Measurements from ENCODE around the gene MOB2. TPM values are rescaled to one million over a fixed set of nuclear protein-coding genes. Genes with fewer than 3 reads are reported as not detected.

MOB2 gene
- total and polyA plus RNA-seq, 12 donors = 25.2 to 59.1 (median 45.2) TPM

DNA sequence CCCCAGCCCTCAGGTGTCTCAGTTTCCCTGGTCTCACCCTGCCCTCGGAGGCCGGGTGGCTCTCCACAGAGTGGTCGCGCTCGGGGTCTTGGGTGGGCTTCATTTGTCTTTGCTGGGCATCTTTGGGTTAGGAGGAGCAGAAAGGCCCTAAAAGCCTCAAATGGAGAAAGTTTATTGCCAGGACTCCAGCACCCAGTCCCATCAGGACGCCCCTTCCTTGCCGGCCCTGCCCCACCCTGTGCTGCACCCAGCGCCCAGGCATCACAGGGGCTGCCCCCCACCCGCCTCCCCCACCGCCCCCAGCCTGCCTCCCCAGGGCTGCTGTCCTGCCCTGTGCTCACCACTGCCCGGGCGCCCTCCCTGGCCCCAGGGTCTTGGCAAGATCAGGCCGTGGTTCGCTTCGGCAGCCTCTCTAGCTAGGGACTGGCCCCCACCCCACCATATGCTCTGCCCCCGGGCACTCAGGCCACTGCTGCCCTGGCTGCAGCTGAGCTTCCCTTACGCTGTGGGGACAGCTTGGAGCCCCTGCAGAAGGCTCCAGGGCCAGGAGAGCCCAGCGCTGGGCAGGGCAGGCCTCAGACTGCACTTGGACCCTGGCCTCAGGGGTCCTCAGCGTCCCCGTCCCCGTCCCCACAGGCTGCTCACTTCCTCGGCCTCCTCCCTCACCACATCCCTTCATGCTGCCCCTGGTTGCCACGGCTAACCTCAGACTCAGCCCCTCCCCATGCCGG is 31.4 kb downstream of the MOB2 start:
- ATAC-seq = no peak
- DNase-seq = no peak
- H3K27me3 ChIP-seq = peaks cover 0 to 22% (median 0%) of the 10 kb centered on the region in 7 donors
- no peak overlapping the region for H3K4me3 ChIP-seq
- no peak overlapping the region for H3K27ac ChIP-seq
- H3K36me3 ChIP-seq = no peaks in the 10 kb centered on the region
- intact Hi-C loops (cut with DNase I) = loop anchor here in 5 of 10 donors (5.0 to 10.0 kb wide), 2 partner anchors 60 to 62 kb away; no protein-coding TSS in a partner anchor
- WGBS, 2 donors = 75 to 77% methylated on average over 18 to 24 of the region's 24 CpGs
- H3K9me3 ChIP-seq = no peaks in the 10 kb centered on the region
- TF ChIP-seq, protein P1, sequence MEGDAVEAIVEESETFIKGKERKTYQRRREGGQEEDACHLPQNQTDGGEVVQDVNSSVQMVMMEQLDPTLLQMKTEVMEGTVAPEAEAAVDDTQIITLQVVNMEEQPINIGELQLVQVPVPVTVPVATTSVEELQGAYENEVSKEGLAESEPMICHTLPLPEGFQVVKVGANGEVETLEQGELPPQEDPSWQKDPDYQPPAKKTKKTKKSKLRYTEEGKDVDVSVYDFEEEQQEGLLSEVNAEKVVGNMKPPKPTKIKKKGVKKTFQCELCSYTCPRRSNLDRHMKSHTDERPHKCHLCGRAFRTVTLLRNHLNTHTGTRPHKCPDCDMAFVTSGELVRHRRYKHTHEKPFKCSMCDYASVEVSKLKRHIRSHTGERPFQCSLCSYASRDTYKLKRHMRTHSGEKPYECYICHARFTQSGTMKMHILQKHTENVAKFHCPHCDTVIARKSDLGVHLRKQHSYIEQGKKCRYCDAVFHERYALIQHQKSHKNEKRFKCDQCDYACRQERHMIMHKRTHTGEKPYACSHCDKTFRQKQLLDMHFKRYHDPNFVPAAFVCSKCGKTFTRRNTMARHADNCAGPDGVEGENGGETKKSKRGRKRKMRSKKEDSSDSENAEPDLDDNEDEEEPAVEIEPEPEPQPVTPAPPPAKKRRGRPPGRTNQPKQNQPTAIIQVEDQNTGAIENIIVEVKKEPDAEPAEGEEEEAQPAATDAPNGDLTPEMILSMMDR (IDR thresholded peaks at IDR 0.05) = no peak
- H3K4me1 ChIP-seq = peaks cover 0 to 22% (median 7%) of the 10 kb centered on the region in 9 donors

DNA sequence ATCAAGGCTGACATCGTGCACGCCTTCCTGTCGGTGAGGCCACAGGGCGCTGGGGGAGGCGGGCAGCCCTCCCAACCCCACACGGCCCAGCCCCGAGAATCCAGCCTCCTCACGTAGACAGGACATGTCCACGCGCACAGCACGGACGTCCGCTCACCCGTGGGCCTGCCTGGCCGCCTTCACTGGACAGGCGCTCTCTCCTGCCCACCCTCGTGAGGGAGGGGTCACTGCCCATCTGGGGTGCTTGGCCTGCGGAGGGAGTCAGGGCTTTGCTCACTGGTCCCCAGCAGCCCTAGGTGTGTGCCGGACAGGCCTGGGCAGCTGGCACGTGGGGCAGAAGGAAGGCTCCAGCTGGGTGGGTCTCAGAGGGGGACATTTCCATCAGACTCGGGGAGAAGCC is 32.0 kb downstream of the MOB2 start:
- no peaks in the 10 kb centered on the region for H3K9me3 ChIP-seq
- ATAC-seq (no peak), DNase-seq (no peak)
- no peaks in the 10 kb centered on the region for H3K36me3 ChIP-seq
- peaks cover 0 to 23% (median 0%) of the 10 kb centered on the region in 7 donors for H3K27me3 ChIP-seq
- no peak overlapping the region for H3K27ac ChIP-seq
- H3K4me3 ChIP-seq = no peak overlapping the region
- H3K4me1 ChIP-seq = peaks cover 0 to 22% (median 7%) of the 10 kb centered on the region in 9 donors
- 68 to 69% methylated on average over 21 of the region's 21 CpGs for WGBS, 2 donors
- TF ChIP-seq, protein P1 (IDR thresholded peaks at IDR 0.05) = no peak
- intact Hi-C loops (cut with DNase I) = loop anchor here in 5 of 10 donors (5.0 to 10.0 kb wide), 3 partner anchors 58 to 63 kb away; no protein-coding TSS in a partner anchor

DNA sequence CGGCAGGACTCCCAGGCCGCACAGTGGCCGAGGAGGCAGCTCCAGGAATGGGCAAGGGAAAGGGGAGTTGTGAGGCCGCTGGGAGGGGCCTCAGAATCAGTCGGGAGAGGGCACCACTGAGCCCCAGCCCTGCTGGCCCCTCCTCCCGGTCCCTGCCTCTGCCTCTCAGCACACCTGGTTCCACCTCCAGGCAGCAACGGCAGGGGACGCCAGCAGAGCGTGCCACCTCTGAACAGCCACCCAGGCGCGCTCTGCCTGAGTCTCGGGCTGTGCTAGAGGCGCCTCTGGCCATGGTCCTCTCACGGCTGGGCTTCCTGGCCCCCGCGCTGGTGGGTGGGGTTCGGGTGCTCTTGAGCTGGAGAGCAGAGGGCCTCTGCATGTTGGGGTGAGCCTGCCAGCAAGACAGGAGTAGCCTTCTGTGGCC is 33.0 kb downstream of the MOB2 start:
- no peaks in the 10 kb centered on the region for H3K9me3 ChIP-seq
- DNase-seq (no peak), ATAC-seq (peak; percentile 24 to 67 (median 50))
- 24 to 25% methylated on average over 17 of the region's 17 CpGs for WGBS, 2 donors
- peaks cover 0 to 18% (median 7%) of the 10 kb centered on the region in 9 donors for H3K4me1 ChIP-seq
- H3K4me3 ChIP-seq = no peak overlapping the region
- no peak overlapping the region for H3K27ac ChIP-seq
- peaks cover 0 to 30% (median 0%) of the 10 kb centered on the region in 7 donors for H3K27me3 ChIP-seq
- H3K36me3 ChIP-seq = no peaks in the 10 kb centered on the region
- intact Hi-C loops (cut with DNase I) = loop anchor here in 5 of 10 donors (5.0 to 10.0 kb wide), 3 partner anchors 59 to 64 kb away; no protein-coding TSS in a partner anchor
- TF ChIP-seq, protein P1 (IDR thresholded peaks at IDR 0.05) = peak in 8 of 9 donors; percentile 20 to 64 (median 51)

DNA sequence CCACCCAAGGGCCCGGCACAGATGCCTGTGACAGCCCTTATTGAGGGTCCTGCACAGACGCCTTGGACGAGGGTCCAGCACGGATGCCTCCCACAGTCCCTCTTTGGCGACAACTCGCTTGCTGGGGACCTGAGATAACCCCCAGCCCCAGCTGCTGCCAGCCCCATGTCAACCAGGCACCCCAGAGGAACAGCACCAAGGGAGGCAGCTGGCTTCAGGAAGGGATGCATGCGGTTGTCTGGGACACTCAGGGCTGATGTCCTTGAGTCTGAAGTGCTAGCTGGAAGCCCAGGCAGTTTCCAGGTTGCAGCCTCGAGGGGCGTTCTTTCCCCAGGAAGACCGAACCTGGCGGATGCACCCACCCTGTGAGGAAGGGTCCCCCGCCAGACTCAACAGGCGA is 33.8 kb downstream of the MOB2 start:
- no peak overlapping the region for H3K27ac ChIP-seq
- H3K36me3 ChIP-seq = no peaks in the 10 kb centered on the region
- no peaks in the 10 kb centered on the region for H3K9me3 ChIP-seq
- no peak for ATAC-seq
- DNase-seq = no peak
- intact Hi-C loops (cut with DNase I) = loop anchor here in 5 of 10 donors (5.0 to 10.0 kb wide), 3 partner anchors 60 to 65 kb away; no protein-coding TSS in a partner anchor
- WGBS, 2 donors = 47 to 60% methylated on average over 13 of the region's 13 CpGs
- H3K4me1 ChIP-seq = peaks cover 0 to 11% (median 7%) of the 10 kb centered on the region in 9 donors
- TF ChIP-seq, protein P1 (IDR thresholded peaks at IDR 0.05) = no peak
- peaks cover 0 to 30% (median 2%) of the 10 kb centered on the region in 7 donors for H3K27me3 ChIP-seq
- H3K4me3 ChIP-seq = no peak overlapping the region

All from heart right ventricle (tissue), 16 donors.